ENCODE results near the gene UFD1.
"Not testable (repeated sequence)": the region's sequence is repeated elsewhere in the genome, so short reads cannot be mapped to it uniquely, and the experiment has no call there.

GRCh38 chr22:19445279-19445982 lies 33.6 kb downstream of the UFD1 start:
- TF ChIP-seq POLR2A (IDR thresholded peaks at IDR 0.05; ENCODE audit: low read length); GATA1 (IDR thresholded peaks at IDR 0.05; ENCODE audit: low read depth, low read length): not testable (repeated sequence)
